Measurements from ENCODE around the gene LTN1. TPM values are rescaled to one million over a fixed set of nuclear protein-coding genes. Genes with fewer than 3 reads are reported as not detected.

The LTN1 gene
- total RNA-seq, 1 donor from 2014 or later: 28.9 TPM

GRCh38 chr21:28904961-28905435 is 87.7 kb downstream of the LTN1 start:
- Histone ChIP-seq H3K9me3 (ENCODE audit: insufficient read depth, low read depth, low read length) (no peaks in the 10 kb centered on the region), H3K27ac (ENCODE audit: low read depth, low read length) (no peak overlapping the region), H3K4me1 (ENCODE audit: insufficient read depth, low read length) (no peaks in the 10 kb centered on the region), H2AFZ (ENCODE audit: low read depth, low read length) (no peak overlapping the region), H3K4me3 (ENCODE audit: insufficient read depth, low read depth, low read length) (no peak overlapping the region), H3K9ac (ENCODE audit: low read length) (no peak overlapping the region), H3K27me3 (ENCODE audit: insufficient read depth, low read length) (no peaks in the 10 kb centered on the region), H3K79me2 (ENCODE audit: insufficient read depth, low read length) (no peaks in the 10 kb centered on the region), H3K36me3 (ENCODE audit: insufficient read depth, low read length) (no peaks in the 10 kb centered on the region), H3K4me2 (ENCODE audit: low read length) (no peak overlapping the region), H4K20me1 (ENCODE audit: insufficient read depth, low read length) (no peaks in the 10 kb centered on the region)
- Mint-ChIP-seq H3K4me3 (ENCODE audit: unreplicated experiment) (no peak overlapping the region), H3K27me3 (ENCODE audit: low read depth, unreplicated experiment) (no peaks in the 10 kb centered on the region), H3K9me3 (ENCODE audit: unreplicated experiment) (no peaks in the 10 kb centered on the region), H3K4me1 (ENCODE audit: low read depth, unreplicated experiment) (no peaks in the 10 kb centered on the region), H3K36me3 (ENCODE audit: low read depth, unreplicated experiment) (no peaks in the 10 kb centered on the region), H3K27ac (ENCODE audit: unreplicated experiment) (no peak overlapping the region)
- DNase-seq (ENCODE audit: low read depth): no peak
- TF ChIP-seq CTCF (IDR thresholded peaks at IDR 0.05; ENCODE audit: insufficient read depth, low read depth, low read length) (no peak), EZH2 (IDR thresholded peaks at IDR 0.05; ENCODE audit: insufficient read depth, low read length) (no peak)
- no peak for FAIRE-seq

- Mint-ChIP-seq H3K27me3 (ENCODE audit: low read depth, unreplicated experiment) (no peaks in the 10 kb centered on the region), H3K27ac (ENCODE audit: unreplicated experiment) (no peak overlapping the region), H3K36me3 (ENCODE audit: low read depth, unreplicated experiment) (no peaks in the 10 kb centered on the region), H3K4me3 (ENCODE audit: unreplicated experiment) (no peak overlapping the region), H3K9me3 (ENCODE audit: unreplicated experiment) (no peaks in the 10 kb centered on the region), H3K4me1 (ENCODE audit: low read depth, unreplicated experiment) (no peaks in the 10 kb centered on the region)
- Histone ChIP-seq H3K9ac (ENCODE audit: low read length) (no peak overlapping the region), H3K4me2 (ENCODE audit: low read length) (no peak overlapping the region), H3K27me3 (ENCODE audit: insufficient read depth, low read length) (peaks cover 7% of the 10 kb centered on the region), H3K27ac (ENCODE audit: low read depth, low read length) (no peak overlapping the region), H3K4me1 (ENCODE audit: insufficient read depth, low read length) (no peaks in the 10 kb centered on the region), H2AFZ (ENCODE audit: low read depth, low read length) (no peak overlapping the region), H3K36me3 (ENCODE audit: insufficient read depth, low read length) (no peaks in the 10 kb centered on the region), H3K9me3 (ENCODE audit: insufficient read depth, low read depth, low read length) (no peaks in the 10 kb centered on the region), H3K79me2 (ENCODE audit: insufficient read depth, low read length) (no peaks in the 10 kb centered on the region), H3K4me3 (ENCODE audit: insufficient read depth, low read depth, low read length) (no peak overlapping the region), H4K20me1 (ENCODE audit: insufficient read depth, low read length) (no peaks in the 10 kb centered on the region)
- TF ChIP-seq EZH2 (IDR thresholded peaks at IDR 0.05; ENCODE audit: insufficient read depth, low read length) (no peak), CTCF (IDR thresholded peaks at IDR 0.05; ENCODE audit: insufficient read depth, low read depth, low read length) (no peak)
- DNase-seq (ENCODE audit: low read depth) (no peak), FAIRE-seq (no peak)
Observed at GRCh38 chr21:28903448-28903847, 89.2 kb downstream of the LTN1 start.

- Histone ChIP-seq H3K27ac (ENCODE audit: low read depth, low read length) (no peak overlapping the region), H3K4me2 (ENCODE audit: low read length) (no peak overlapping the region), H2AFZ (ENCODE audit: low read depth, low read length) (no peak overlapping the region), H3K9ac (ENCODE audit: low read length) (no peak overlapping the region), H3K4me3 (ENCODE audit: insufficient read depth, low read depth, low read length) (no peak overlapping the region), H3K4me1 (ENCODE audit: insufficient read depth, low read length) (no peaks in the 10 kb centered on the region), H3K9me3 (ENCODE audit: insufficient read depth, low read depth, low read length) (no peaks in the 10 kb centered on the region), H3K27me3 (ENCODE audit: insufficient read depth, low read length) (peaks cover 7% of the 10 kb centered on the region), H3K79me2 (ENCODE audit: insufficient read depth, low read length) (no peaks in the 10 kb centered on the region), H4K20me1 (ENCODE audit: insufficient read depth, low read length) (no peaks in the 10 kb centered on the region), H3K36me3 (ENCODE audit: insufficient read depth, low read length) (no peaks in the 10 kb centered on the region)
- Mint-ChIP-seq H3K9me3 (ENCODE audit: unreplicated experiment) (no peaks in the 10 kb centered on the region), H3K4me3 (ENCODE audit: unreplicated experiment) (no peak overlapping the region), H3K4me1 (ENCODE audit: low read depth, unreplicated experiment) (no peaks in the 10 kb centered on the region), H3K27me3 (ENCODE audit: low read depth, unreplicated experiment) (no peaks in the 10 kb centered on the region), H3K27ac (ENCODE audit: unreplicated experiment) (no peak overlapping the region), H3K36me3 (ENCODE audit: low read depth, unreplicated experiment) (no peaks in the 10 kb centered on the region)
- DNase-seq (ENCODE audit: low read depth) (no peak), FAIRE-seq (no peak)
- no peak for TF ChIP-seq EZH2 (IDR thresholded peaks at IDR 0.05; ENCODE audit: insufficient read depth, low read length)
- TF ChIP-seq CTCF (IDR thresholded peaks at IDR 0.05; ENCODE audit: insufficient read depth, low read depth, low read length): no peak
Observed at GRCh38 chr21:28900481-28900880, 92.2 kb downstream of the LTN1 start.

Data from astrocyte (in vitro differentiated cells and primary cell).